Stimulated activated CD4-positive, alpha-beta T cell treated with anti-CD3 and anti-CD28 coated beads, Interleukin-1b, Interleukin-23, amount 100 ng/mL, for 4 hours (primary cell): ENCODE measurements around the gene RADX.
A peak's percentile ranks its signal among the peaks of the same experiment; 100 is the strongest.

Experiments
- DNase-seq, 2 donors: peaks; one replicate each; pipeline ENCODE4 v3.0.0-alpha.2; 2020; ENCODE audit warnings: low read depth in 2 of 2

RADX gene

DNA sequence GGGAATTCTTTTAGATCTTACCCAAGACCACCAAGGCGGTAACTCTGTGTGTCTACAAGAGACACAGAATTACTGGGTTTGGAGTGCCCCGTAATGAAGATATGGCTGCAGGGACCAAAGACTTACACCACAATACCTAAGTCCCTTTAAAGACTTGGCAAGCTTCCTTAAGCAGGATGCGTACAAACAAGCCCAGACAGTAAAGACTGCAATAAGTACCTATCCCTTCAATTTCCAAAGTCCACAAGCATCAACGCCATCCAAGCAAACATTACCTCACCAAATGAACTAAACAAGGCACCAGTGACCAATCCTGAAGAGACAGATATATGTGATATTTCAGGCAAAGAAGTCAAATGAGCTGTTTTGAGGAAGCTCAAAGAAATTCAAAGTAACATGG is 72.4 kb downstream of the RADX start:
- no peak for DNase-seq

DNA sequence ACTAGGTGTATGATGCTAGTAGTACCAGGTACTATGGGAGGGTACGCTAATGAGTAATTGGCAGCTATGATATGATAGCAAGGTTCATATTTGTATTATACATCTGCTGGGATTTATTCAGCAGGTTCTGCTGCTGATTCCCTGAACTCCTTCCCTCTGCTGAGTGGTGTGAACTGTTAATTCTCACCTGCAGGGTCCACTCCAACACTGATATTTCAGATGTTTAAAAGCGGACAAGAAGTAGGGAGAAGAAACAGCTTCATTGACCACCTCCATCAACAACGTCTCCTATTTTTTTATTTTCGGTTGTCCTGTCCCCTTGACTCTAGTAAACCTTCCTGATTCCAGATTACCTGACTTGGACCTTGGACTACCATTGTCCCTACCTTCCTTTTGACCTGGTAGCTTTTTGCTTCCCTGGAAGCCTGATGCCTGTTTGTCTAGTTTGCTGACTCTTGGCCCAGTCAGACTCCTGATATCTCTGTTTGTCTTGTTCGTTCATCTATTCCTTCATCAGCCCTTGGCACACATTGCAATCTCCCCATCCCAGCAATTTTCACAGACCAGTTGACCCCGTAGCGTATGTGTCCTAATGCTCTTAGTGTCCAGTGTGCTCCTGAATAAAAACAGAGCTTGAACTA is 80.8 kb downstream of the RADX start:
- no peak for DNase-seq

- DNase-seq = no peak
Measured at GRCh38 chrX:106696502-106696901, 84.7 kb downstream of the RADX start.

DNA sequence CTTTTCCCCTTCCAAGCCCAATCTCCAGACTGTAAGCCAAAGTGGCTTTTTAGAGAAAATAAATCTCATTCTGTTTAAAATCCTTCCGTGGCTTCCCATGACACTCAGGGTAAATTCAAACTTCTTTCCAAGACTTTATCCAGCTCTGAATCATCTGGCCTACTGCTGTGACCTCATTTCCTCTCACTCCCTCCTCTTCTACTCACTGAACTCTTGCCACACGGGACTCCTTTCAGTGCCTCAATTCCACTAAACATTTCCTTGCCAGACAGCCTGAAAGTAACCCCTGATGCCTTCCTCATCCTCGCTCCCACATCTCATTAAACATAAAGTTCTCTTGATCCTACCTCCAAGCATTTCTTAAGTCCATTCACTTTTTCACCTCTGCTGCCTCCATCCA is 86.9 kb downstream of the RADX start:
- no peak for DNase-seq

- DNase-seq = no peak
Measured at GRCh38 chrX:106702636-106703035, 90.9 kb downstream of the RADX start.

DNA sequence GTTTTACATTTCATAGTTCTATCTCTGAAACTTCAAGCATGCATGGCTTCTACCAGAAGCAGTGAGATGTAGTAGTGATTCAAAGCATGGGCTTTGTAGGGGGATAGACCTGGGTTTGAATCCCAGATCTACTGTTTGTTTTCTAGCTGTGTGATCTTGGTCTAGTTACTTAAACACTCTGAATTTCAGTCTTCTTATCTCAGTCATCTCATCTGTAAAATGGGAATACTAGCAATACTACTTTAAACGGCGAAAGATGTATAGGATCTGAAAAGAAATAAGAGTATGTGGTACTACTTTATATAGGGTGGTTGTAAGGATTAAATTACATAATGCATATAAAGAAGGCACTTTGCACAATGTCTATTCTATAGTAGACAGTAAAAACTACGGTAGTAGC is 94.7 kb downstream of the RADX start:
- DNase-seq = no peak

DNA sequence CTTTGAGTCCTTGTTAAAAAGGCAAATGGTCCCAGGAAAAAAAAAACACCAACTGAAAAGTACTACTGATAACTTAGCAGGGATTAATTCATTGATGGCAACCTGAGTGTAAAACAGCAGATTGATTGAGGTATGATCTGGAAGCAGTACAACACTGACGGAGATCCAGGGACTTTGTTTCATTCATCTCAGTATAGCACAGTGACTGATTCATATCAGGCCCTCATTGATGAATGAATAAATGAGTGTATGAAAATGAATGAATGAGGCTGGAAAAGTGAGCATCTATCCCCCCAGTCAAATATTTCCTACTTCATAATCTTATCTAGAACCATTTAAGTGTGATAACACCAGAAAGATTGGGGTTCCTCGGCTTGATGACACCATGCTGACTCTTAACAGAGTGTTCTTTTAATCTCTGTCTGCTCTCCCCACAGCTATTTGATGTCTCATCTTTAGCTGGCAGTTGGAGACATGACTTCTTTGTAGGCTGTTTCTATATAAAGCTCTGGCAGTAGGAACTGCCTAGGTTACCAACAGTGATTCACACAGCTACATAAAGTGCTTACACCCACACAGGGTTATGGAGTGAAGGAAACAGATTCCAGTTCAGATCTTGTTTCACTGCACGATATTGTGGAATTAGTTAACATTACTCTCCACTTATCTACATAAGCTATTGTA is 96.1 kb downstream of the RADX start:
- DNase-seq = no peak

- DNase-seq = no peak
Measured at GRCh38 chrX:106710771-106711170, 99.0 kb downstream of the RADX start.

- DNase-seq = no peak
Measured at GRCh38 chrX:106711375-106711774, 99.6 kb downstream of the RADX start.

DNA sequence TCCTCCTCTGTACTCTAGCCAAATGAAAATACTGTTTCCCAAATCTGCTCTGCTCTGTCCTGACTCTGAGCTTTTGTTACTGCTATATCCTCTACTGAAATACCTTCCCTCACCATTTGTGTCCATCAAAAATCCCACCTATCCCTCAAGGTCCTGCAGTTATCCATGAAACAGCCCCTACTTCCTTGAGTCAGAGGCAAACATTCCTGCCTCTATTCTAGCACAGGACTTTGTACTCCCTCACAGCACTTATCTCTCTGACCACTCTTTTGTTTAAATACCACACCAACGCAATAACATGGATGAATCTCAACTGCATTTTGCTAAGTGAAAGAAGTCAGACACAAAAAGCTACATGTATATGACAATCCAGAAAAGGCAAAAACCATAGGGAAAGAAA is 104.2 kb downstream of the RADX start:
- DNase-seq = no peak

- DNase-seq = no peak
Measured at GRCh38 chrX:106716463-106716862, 104.7 kb downstream of the RADX start.

GRCh38 chrX:106718709-106719108 is 106.9 kb downstream of the RADX start:
- DNase-seq = no peak

DNA sequence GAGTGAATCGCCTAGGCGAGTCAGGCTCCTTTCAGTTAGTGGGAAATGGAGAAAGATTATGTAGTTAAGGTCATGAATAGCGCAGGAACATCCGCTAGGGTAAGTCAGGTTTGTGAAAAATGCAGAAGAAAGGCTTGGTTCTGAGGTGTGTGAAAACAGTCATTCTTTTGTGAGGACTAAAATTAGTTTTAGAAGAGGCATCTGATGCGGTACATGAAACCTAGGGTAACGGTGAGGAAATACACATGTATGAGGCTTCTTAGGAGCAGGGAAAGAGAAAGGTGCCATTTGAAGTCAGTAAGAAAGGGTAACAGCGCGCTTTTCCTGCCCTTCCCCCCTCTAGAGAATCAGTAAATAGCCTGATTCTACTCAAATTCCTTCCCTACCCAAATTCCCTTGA is 114.2 kb downstream of the RADX start:
- no peak for DNase-seq

GRCh38 chrX:106726485-106727437 is 115.0 kb downstream of the RADX start, which contains the start of gene RNF128:
Gene RNF128, plus strand, starts transcription at chrX:106726701. Its CDS starts 213 bp downstream, at chrX:106726914.
- DNase-seq = peak in 1 of 2 donors; percentile 3

DNA sequence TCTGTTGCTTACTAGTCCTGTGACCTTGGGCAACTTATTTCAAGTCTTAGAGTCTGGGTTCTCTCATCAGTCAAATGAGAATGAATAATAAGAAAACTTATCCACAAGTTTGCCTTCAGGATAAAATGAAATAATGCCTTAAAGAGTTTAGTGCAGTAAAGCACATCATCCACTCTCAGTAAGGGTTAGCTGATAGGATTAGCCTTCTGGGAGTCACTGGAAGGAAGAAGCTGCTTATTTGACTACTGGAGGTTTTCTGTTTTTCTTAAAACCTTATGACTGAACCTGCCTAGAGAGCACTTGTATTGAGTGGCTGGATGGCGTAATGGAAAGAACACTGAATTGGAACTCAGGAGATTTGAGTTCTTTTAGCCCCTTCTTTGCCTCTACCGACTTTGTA is 116.6 kb downstream of the RADX start:
- DNase-seq = no peak
